Nephron progenitor cell (in vitro differentiated cells): ENCODE data around the gene AMOTL1.

Source experiments
- DNase-seq: peaks from one replicate; pipeline ENCODE4 v3.0.0; 2021
- H3K27ac Mint-ChIP-seq: 2 replicates; pipeline ENCODE4 v1.8.0; 2021; ENCODE audit warnings: mild to moderate bottlenecking, moderate library complexity, mixed read lengths
- H3K27me3 Mint-ChIP-seq: 2 replicates; pipeline ENCODE4 v1.8.0; 2021; ENCODE audit warnings: mild to moderate bottlenecking, low read depth, mixed read lengths; ENCODE audit not compliant: poor library complexity
- H3K36me3 Mint-ChIP-seq: 2 replicates; pipeline ENCODE4 v1.8.0; 2021; ENCODE audit warnings: low read depth, mixed read lengths
- H3K4me1 Mint-ChIP-seq: 2 replicates; pipeline ENCODE4 v1.8.0; 2021; ENCODE audit warnings: mixed read lengths
- H3K4me3 Mint-ChIP-seq: 2 replicates; pipeline ENCODE4 v1.8.0; 2021; ENCODE audit warnings: mild to moderate bottlenecking, moderate library complexity, mixed read lengths
- H3K9me3 Mint-ChIP-seq: 2 replicates; pipeline ENCODE4 v1.8.0; 2021; ENCODE audit warnings: mild to moderate bottlenecking, moderate library complexity, mixed read lengths
- TF ChIP-seq, protein P1 (sequence below): fragments of 200-600 bp; sonication (generic); IDR thresholded peaks from 2 replicates; pipeline ENCODE4 v1.5.0; 2021; ENCODE audit warnings: antibody characterized with exemption

AMOTL1 gene

DNA sequence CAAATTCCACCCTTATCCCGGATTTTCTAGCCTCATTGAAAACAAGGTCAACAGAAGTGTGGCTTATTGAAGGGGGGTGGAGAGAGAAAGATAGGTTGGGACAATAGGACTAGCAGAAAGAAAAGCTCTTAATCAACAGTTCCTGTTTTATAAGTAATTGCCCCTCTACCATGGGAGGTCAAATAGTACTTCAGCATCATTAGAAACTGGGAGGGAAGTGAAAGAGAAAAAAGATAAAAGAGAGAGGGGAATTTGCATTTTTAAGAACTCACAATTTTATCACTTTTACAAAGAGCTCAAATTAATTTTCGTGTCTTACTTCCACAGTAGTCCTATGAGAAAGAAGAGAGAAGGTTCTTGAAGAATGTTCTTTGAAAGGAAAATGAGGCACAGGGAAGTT, 89.2 kb downstream of the AMOTL1 start:
- Mint-ChIP-seq H3K9me3 (no peaks in the 10 kb centered on the region), H3K27me3 (no peaks in the 10 kb centered on the region), H3K36me3 (peaks cover 89% of the 10 kb centered on the region), H3K27ac (peak overlapping the region; percentile 21), H3K4me3 (no peak overlapping the region), H3K4me1 (no peaks in the 10 kb centered on the region)
- DNase-seq, result no peak
- TF ChIP-seq, protein P1, sequence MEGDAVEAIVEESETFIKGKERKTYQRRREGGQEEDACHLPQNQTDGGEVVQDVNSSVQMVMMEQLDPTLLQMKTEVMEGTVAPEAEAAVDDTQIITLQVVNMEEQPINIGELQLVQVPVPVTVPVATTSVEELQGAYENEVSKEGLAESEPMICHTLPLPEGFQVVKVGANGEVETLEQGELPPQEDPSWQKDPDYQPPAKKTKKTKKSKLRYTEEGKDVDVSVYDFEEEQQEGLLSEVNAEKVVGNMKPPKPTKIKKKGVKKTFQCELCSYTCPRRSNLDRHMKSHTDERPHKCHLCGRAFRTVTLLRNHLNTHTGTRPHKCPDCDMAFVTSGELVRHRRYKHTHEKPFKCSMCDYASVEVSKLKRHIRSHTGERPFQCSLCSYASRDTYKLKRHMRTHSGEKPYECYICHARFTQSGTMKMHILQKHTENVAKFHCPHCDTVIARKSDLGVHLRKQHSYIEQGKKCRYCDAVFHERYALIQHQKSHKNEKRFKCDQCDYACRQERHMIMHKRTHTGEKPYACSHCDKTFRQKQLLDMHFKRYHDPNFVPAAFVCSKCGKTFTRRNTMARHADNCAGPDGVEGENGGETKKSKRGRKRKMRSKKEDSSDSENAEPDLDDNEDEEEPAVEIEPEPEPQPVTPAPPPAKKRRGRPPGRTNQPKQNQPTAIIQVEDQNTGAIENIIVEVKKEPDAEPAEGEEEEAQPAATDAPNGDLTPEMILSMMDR, result no peak

DNA sequence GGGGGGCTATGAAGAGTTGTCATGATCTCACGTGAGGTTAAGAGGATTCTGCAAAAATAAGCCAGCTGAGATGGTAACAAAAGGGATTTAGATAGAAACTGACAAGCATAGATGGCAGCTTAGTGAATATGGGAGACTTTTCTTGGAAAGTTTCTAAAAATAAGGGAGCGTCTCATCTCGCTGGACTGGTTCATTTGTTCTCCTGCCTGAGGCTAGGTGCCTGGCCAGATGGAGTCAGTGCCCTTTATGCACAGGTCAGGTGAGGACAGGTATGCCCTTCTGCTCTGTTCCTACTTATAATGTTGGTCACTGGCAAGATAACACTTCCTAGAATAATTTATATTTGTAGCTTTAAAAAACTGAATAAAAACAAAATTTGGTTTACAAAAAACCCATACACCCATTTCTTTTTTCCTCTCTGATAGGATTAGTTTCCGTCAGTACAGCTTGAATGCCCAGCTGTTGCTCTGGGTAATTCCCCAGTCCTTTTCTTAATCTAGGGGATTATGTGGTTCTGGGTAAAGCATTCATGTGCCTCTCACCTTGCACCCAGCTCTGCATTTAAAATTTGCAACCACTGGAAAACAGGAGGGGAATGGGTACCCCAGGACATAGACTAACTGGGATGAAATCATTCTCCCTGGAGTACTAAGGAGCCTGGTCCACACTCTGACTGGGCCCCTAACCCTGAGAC, 90.0 kb downstream of the AMOTL1 start:
- Mint-ChIP-seq H3K27ac (no peak overlapping the region), H3K9me3 (no peaks in the 10 kb centered on the region), H3K27me3 (no peaks in the 10 kb centered on the region), H3K4me3 (no peak overlapping the region), H3K4me1 (no peaks in the 10 kb centered on the region), H3K36me3 (peaks cover 85% of the 10 kb centered on the region)
- TF ChIP-seq, protein P1, result no peak
- no peak for DNase-seq

DNA sequence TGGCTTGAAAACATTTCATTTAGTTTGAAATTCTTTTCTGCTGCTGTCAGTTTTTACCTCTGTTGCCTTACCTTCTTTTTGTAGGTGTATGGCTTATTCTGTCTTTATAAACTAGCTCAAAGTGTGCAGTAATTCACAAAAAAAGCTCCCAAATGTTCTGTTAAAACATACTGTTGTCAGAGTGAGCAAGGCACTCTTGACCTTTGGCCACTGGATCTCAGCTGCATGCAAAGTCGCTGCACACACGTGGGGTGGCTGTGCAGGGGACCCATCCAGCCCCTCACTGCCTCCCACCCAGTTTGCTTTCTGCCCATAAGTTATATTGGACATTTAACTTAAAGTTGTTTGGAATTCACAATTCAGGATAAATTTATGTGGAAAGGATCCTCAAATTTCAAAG, 92.2 kb downstream of the AMOTL1 start:
- Mint-ChIP-seq H3K9me3 (no peaks in the 10 kb centered on the region), H3K36me3 (peaks cover 79% of the 10 kb centered on the region), H3K4me3 (no peak overlapping the region), H3K27ac (no peak overlapping the region), H3K4me1 (peaks cover 6% of the 10 kb centered on the region), H3K27me3 (no peaks in the 10 kb centered on the region)
- DNase-seq, result no peak
- TF ChIP-seq, protein P1, result no peak

DNA sequence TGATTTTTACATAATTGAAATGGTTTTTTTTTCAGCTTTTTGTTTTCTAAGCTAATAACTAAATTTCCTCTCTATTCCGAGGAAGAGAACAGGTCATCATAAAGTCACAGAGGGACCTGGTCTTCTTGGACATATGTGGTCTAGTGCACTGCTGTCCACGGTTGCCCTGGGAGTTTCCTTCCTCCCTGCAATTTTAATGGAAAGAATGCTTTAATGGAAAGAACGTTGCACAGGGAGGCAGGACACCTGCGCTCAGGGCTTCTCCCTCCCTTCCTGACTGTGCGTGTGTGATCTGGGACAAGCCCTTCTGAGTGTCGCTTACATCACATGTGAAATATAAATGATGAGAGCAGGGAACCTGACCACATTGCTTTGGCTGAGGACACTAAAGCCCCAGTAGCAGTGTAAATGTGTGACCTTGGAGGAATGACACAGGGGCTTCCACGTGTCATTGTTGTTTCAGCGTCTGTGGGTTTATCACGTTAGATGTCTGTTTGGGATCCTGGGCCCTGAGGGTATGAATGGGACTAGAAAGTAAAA, 93.2 kb downstream of the AMOTL1 start:
- TF ChIP-seq, protein P1, result no peak
- Mint-ChIP-seq H3K36me3 (peaks cover 82% of the 10 kb centered on the region), H3K4me1 (peaks cover 12% of the 10 kb centered on the region), H3K27me3 (no peaks in the 10 kb centered on the region), H3K9me3 (no peaks in the 10 kb centered on the region), H3K4me3 (no peak overlapping the region), H3K27ac (peak overlapping the region; percentile 80)
- DNase-seq, result no peak

DNA sequence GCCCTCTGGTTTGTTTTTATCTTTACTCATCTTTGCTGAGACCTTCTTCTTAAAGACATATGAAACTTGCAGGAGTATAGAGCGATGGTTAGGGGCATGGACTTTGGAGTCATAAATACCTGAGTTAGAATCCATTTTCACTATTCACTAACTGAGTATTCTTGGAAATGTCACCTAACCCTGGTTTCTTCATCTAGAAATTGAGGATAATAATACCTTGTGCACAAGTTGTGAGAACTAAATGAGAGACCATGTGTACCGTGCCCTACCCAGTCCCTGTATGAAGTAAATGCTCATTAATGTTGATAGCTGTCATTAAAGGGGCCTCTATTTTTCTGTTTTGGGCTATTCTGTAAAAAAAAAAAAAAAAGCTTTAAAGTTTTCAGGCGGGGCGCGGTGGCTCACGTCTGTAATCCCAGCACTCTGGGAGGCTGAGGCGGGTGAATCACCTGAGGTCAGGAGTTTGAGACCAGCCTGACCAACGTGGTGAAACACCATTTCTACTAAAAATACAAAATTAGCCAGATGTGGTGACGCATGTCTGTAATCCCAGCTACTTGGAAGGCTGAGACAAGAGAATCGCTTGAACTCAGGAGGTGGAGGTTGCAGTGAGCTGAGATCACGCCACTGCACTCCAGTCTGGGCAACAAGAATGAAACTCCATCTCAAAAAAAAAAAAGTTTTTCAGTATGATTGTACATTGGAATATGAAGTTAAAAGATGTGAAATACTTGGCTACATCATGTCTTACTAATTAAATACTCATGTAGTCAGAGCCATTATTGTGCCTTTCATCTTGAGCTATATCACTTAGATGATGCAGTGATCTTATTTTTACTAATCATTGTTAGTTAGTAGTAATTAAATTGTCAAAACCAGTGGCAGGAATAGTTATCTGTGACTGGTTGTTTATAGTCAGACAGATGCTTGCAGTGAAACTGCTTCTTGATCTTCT, 95.0 kb downstream of the AMOTL1 start:
- Mint-ChIP-seq H3K27me3 (no peaks in the 10 kb centered on the region), H3K36me3 (peaks cover 78% of the 10 kb centered on the region), H3K4me3 (no peak overlapping the region), H3K9me3 (no peaks in the 10 kb centered on the region), H3K27ac (no peak overlapping the region), H3K4me1 (peaks cover 21% of the 10 kb centered on the region)
- no peak for DNase-seq
- TF ChIP-seq, protein P1, result no peak
